HG03565 (cell line): ENCODE measurements around the gene CLEC16A.

Experiments used
- ATAC-seq: cut with Tn5 transposase; IDR thresholded peaks from one replicate; pipeline ENCODE4 v1.9.1; 2021; ENCODE audit warnings: mild to moderate bottlenecking, moderate library complexity; ENCODE audit not compliant: unreplicated experiment

The CLEC16A gene

DNA sequence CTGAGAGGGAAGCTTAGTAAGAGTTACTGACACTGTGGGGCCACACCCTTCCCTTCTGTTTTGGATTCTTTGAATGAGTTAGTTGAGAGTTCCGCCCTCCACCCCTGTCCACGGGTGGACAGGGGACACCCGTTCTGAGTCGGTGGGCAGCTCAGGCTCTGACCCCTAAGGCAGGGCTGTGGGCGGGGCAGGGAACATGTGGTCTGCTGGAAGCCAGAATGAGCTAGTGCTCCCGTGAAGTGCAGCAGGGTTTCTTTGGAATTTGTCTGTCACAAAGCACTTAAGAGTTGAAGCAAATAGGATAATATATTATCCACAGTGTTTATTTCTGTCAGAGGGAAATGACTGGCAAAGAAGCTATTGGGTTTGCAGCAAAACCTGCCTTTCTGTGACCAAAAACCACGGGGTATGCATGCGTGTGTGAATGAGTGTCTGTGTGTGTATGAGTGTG lies 90.1 kb downstream of the CLEC16A start:
- ATAC-seq, result no peak

DNA sequence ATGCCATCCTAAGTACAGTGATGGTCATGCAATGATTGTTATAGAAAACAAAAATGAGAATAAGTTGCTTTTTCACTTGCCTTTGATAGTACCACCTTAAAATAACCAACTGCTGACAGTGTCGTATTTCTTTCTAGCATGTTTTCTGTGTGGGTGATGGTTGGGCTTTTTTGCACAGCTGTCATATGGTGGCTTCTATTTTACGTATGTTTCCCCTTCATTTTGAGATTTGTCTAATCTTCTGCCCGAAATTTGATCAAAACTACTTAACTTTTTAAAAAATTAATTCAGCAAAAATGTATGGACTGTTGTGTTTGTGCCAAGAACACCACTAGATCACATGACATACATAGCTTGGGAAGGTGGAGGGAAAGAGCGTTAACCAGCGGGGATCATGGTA lies 90.7 kb downstream of the CLEC16A start:
- no peak for ATAC-seq

DNA sequence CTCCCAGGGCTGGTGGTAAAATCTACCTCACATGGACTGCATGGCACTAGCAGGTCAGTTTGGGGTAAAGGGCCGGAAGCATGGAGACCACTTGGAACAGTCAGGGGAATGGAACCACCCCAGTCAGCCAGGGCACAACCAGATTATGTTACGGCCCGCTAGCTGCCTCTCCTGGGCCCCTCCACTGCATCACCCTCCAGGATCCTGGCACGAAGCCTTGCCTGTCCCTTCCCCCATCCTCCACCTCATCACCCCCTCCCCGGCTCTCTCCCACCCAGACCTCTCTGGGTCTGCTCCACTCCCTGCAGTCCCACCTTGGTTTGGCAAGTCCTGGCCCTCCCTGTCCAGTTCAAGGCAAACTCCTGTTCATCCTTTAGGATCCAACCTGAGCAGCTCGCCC lies 91.7 kb downstream of the CLEC16A start:
- ATAC-seq, result no peak

DNA sequence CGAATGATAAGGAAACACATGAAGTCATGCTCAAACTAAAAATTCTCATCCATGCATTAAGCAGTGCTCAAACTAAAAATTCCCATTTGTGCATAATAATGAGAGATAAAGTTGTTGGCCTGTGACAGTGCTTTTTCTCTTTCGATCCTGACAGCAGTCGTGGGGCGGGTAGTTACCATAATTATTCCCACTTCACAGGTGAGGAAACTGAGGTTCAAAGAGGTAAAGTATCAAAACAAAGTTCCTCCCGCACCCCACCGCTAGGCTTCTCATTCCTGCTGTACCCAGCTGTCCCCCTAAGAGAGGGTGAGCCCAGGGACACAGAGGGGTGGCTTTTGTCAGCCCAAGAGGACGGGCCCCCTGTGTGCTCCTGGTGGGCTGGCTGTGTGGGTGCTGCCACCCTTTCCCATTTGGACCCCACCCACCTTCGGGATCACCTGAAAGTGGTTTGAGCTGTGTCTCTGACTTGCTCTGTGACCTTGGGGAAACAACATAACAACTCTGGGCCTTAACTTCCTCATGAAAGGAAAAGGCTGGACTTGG lies 92.6 kb downstream of the CLEC16A start:
- ATAC-seq, result no peak

DNA sequence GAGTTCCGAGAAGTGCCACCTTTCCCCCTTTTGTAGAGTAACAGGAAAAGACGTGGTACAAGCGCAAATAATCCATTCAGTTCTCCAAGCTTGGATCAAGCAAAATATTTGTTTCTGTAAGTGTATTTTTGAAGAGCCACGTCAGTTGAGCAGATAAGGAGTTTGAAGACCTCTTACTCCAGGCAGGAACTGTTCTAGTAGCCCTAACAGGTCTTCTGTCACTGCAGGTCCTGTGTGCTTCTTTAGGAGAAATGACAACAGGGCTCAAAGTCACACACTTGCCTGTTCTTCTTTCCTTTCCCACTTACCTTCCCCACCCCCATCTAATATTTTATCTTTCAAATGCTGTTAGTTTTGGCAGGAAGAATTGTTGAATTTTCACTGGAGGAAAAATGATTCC lies 93.9 kb downstream of the CLEC16A start:
- no peak for ATAC-seq

DNA sequence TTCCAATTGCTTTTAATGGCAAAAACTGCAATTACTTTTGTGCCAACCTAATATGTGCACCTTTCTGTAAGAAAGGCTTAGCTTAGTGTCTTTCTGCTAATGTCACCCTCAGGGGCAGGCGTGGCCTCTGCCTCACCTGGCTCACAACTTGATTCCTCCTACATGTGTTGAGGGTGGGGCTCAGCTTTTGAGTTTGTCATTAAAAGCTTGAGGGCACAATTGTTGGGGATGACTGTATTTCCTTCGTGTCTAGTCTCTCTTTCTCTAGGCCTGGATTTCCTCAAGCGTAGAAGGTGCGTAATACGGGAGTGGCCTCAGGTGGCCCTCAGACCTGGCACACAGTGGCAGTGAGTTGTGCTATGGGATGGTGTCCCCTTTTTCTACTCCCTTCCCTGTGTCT lies 94.4 kb downstream of the CLEC16A start:
- ATAC-seq, result no peak

DNA sequence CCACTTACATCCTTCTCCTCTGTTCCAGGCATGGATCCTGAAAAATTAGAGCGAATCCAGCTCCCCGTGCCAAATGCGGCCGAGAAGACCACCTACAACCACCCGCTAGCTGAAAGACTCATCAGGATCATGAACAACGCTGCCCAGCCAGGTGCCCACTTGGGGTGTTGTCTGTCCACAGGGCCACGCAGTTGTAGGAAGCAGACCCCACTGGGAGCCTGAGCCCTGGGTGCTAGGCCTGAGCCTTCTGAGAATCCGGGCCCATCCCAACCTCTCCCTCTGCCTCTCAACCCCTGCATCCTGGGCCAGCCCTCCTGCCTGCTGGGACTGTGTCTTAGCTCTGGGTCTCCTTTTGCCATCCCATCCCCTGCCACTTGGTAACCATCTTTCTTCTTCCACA lies 95.4 kb downstream of the CLEC16A start:
- no peak for ATAC-seq

DNA sequence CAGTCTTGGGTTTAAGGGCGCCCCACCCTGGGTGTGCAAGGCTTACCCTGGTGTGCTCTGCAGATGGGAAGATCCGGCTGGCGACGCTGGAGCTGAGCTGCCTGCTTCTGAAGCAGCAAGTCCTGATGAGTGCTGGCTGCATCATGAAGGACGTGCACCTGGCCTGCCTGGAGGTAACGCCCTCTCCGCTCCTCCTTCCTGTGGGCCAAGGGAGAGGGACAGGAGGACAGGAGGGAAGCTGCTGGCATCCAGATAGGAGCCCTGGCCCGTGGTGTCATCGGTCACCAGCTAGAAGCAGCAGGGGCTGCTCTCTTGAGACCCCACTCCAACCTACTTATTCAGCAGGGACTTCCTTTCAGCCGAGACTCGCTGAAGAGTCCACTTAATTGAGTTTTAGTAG lies 97.8 kb downstream of the CLEC16A start:
- ATAC-seq, result no peak

DNA sequence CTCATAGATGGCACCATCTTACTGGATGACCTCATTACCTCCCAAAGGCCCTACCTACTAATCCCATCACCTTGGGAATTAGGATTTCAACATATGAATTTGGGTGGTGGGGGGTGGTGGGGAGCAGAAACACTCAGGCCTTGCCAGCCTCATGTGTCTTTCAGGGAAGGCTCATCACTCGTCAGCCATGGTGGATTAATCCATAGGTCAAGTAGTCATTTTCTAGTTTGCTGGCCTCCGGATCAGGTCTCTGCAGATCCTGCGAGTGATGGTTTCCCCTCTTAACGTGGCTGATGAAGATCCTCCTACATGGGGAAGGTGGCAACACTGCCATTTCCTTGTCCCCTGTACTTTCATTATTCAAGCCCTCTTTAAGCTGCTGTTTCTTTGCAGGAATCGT lies 101.1 kb downstream of the CLEC16A start:
- no peak for ATAC-seq

DNA sequence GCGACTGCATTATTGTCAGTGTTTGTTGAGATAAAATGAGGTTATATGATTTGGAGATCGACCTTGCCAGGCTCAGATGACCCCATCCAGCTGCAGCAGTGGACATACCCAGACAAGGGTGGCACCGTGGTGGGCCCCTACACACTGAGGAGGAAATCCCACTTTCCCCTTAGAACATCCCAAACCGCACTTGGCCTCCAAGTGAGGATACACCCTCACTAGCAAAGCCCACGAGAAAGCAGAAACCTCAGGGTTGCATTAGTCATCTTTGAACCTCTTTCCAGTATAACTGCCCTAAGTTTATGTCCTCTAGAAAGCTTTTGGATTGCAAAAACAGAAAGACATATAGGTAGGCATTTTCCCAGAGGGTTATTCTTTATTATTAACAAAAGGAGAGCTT lies 101.5 kb downstream of the CLEC16A start:
- ATAC-seq, result no peak

DNA sequence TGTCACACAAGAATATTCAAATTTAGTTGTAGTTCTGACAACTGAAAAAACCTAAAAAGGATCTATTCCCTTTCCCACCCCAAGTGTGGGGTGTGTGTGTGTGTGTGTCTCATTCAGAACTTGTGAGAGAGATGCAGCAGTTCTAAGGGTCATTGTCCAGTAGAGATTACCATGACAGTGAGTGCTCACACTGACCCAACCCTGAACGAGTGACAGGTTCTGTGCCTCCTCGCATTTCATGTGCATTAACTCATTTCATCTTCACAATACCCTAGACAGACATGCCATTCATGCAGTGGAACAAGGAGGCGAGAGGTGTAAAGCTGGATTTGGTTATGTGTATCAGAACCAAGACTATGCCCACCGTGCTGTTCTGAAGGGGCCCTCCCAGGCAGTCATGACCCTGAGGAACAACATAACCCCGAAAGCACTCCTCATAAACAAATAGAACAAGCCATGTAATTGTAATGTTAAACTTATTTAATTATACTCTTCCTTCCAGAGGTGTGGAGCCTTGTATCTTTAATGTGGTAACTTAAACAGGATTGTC lies 102.1 kb downstream of the CLEC16A start:
- no peak for ATAC-seq

DNA sequence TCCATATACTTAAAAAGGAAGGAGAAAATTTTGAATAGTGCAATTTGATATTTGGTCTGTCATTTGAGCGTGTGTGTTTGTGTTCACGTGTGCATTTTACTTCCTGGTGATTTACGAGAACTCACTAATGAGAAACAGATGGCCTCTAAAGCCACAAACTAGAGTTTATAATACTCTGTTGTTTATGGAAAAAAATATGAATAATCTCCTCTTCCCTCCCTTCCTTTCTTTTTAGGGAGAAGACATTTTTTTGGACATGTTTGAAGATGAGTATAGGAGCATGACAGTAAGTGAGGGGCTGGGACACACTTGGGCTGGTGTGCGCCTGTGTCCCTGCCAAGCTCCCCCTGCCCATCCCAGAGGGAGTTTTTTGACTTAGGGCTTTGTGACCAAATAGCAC lies 102.7 kb downstream of the CLEC16A start:
- no peak for ATAC-seq

DNA sequence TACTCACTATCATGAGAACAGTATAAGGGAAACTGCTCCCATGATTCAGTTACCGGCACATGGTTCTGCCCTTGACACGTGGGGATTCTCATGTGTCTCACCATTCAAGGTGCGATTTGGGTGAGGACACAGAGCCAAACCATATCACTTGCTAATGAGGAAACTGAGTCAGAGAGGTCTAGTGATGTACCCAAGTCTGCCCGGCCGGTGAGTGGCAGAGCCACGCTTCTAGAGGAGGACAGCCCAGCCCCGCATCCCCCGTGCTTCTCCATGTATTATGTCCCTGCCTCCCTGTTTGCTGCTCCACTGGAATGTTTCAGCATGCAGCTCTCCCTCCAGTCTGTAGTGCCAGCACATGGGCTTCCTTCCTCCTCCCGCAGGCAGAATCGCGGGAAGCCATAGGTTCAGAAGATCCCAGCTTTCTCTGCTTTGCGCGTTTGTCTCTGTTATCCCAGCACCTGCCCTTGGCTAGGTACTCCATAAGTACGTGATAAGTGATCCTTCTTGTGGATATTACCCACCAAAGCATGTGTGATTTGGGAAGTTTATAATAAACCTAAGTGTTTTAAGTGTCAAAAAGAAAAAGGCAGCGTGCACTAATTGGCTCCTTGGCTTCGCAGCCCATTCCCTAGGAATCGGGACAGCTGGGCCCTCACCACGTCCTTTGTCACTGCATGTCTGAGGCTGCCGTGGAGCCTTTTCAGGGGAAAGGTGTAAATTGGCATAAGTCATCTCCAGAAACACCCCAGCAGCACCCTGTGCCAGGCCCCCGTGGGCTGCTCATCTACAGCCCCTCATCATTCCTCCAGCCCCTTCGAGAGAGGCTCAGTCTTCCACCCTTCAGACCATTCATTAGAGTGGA lies 103.8 kb downstream of the CLEC16A start:
- no peak for ATAC-seq

DNA sequence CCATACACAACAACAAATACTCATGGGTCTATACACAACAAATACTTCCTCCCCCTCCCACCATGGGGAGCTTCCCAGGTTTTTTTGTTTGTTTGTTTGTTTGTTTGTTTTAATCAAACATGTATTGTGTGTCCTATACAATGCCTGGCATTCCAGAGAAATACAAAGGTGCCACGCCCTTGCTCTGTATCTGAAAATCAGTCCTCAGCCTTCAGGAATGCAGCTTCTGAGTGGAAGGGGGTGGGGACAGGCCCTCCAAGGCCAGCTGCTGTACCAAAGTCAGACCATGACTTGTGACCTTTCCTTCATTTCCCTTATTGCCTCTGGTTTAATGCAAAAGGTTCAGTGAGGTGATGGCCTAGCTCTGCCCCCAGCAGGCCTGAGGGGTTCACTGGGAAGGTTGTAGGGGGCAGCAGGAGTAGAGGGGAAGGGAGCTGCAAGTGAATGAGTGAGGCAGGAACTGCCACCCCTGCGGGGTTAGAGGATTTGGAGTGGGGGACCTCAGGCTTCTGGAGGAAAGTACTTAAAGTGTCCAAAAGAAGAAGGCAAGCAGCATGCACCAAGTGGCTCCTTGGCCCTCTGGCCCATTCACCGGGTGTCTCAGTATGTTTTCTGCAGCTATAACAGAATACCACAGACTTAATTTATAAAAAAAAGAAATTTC lies 105.2 kb downstream of the CLEC16A start:
- no peak for ATAC-seq

DNA sequence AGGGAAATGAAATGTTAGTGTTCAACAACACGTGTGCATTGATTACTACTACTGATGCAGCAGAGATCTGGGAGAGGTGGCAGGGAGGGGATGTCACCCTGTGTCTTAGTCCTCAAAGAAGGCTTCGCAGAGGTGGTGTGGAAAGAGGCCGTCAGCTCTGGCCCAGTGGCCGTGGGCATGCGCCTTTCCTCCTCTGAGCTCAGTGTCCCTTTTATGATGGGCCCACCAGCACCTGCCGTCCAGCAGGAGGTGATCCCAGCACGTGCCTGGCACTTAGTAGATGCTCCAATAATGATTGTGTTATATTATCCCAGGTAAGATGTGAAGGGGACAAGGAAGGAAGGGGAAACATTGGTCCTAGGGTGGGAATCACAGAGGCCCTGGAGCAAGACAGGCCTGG lies 106.2 kb downstream of the CLEC16A start:
- no peak for ATAC-seq

DNA sequence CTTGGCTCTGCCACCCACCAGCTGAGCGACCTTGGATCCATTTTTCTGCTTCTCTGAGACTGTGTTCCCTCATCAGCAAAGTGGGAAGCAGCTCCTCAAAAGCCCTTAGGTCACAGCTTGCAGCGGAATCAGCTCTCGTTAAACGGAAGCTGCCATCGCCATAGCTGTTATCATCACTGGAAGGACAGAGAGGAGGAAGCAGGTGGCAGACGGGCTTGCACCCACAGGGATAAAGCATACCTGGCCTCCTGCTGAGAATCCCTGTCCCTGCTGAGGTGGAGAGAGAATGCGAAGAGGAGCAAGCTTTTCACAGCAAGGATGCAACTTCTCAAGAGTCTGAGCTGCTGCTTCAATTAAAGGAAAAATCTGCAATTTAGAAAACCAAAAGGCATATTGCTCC lies 106.6 kb downstream of the CLEC16A start:
- ATAC-seq, result no peak

DNA sequence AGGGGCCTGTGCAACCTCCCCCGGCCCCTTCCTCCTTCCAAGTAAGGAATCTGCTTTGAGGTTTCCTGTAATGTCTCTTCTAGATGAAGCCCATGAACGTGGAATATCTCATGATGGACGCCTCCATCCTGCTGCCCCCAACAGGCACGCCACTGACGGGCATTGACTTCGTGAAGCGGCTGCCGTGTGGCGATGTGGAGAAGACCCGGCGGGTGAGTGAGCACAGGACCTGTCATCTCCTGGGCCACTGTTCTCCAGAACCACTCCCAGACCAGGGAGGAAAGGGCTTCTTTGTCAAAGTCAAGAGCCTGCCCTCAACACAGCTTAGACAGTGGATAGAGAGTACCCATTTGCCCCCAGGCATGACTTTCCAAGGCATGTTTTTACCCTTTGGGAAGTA lies 107.1 kb downstream of the CLEC16A start:
- no peak for ATAC-seq

DNA sequence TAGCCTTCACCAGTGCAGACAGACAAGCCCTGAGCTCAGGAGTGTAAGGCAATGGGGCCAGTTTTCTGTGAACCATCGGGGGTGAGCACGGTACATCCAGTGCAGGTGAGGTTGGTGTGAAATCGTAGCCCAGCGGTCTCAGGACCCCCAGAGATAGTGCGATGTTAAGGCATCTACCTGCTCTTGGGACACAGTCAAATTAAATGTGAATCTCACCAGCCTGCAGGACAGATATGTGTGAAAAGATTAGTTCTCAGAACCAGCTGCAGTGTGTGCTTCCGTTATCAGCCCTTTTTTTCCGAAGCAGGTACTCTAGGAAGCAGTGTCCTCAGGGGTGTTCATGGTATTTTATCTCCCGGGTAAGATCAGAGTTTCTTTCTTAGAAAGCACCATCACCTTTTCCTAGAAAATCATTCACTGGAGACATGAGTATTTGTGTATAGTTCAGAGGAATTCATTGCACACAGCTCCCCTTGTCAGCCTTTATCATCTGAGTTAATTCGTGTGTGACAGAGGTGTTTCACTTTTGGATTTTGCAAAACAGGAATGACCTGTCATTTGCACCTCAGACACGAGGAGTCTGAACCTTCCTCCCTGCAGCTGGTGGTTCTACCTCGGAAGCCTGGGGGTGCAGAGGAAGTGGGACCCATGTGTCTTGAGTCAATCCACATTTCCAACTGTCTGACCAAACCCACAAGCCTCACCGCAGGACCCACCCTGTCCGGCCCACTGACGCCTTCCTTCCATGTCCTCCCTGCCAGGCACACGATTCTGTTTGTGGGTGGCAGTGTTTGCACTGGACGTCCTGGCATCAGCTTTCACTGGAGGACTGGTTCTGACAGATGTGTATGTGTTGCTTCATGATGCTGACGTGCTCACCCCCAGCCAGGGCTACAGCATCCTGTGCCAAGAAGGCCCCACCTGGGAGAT lies 107.8 kb downstream of the CLEC16A start:
- peak; percentile 65 for ATAC-seq

DNA sequence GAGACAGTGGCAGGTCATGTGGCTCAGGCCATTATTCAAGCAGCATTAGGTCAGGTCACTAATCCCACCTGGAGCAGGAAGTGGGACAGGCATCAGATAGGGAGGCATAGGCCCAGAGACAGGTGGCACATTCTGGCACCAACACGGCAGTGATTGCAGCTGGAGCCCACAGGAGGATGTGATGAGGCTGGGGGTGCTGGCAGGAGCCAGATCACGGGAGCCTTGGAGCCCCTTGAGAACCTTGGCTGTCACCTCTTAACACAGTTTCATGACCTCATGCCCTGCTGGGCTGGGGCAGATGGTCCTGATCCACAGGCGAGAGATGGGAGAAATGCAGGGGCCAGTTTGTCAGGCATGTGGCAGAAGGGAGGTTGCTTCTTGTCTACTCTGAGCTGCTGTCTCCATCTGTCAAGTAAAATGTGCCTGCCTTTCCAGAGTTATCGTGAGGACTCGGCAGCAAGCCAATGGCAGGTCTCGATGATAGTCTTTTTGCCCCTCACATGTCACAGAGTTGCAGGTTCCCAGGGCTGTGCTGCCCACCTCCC lies 109.6 kb downstream of the CLEC16A start:
- no peak for ATAC-seq
